GM12878 (cell line): ENCODE measurements around the gene GPR176. TPM values are rescaled to one million over a fixed set of nuclear protein-coding genes. Genes with fewer than 3 reads are reported as not detected.

Experiments used
- ATAC-seq: fragments of 200-7000 bp; cut with Tn5 transposase; 3 replicates; pipeline ENCODE4 v1.9.1; 2020; ENCODE audit warnings: mild to moderate bottlenecking, moderate library complexity
- BruUV-seq: library from RNA; stranded (reverse); fragments of 400-500 nt; replicated peaks from 2 replicates; lab custom pipeline; 2021; lab: Mats Ljungman, UMichigan
- CTCF ChIA-PET: fragments of 300-600 bp; sonication (Branson Sonifier 250); formaldehyde crosslinking; extraction: SDS; loops from one replicate; lab custom pipeline; 2021; ENCODE audit warnings: inconsistent platforms; lab: Yijun Ruan, JAX
- POLR2A ChIA-PET: fragments of 350-600 bp; formaldehyde crosslinking; extraction: SDS; loops from one replicate; lab custom pipeline; 2021; ENCODE audit warnings: inconsistent platforms; lab: Charles Lee
- RAD21 ChIA-PET: fragments of 300-600 bp; sonication (Branson Sonifier 250); formaldehyde crosslinking; loops from one replicate; lab custom pipeline; 2023; ENCODE audit warnings: antibody characterized with exemption; ENCODE audit not compliant: unreplicated experiment; lab: Charles Lee
- SMC1A ChIA-PET: fragments of 300-600 bp; sonication (Branson Sonifier 250); formaldehyde crosslinking; loops from one replicate; lab custom pipeline; 2023; ENCODE audit not compliant: unreplicated experiment, uncharacterized antibody; lab: Charles Lee
- DNase-seq: peaks from one replicate; pipeline ENCODE4 v3.0.0-alpha.2; 2011; ENCODE audit warnings: low read depth, low spot score
- FAIRE-seq: peaks from 3 replicates; lab custom pipeline; 2011; peaks lifted over from hg19 to GRCh38; lab: Jason Lieb, UNC
- H2AFZ ChIP-seq: 2 replicates; pipeline ENCODE4 v1.6.0; 2011; ENCODE audit warnings: low read depth, low read length, control low read depth; ENCODE audit not compliant: control insufficient read depth
- H3K27ac ChIP-seq: 2 replicates; pipeline ENCODE4 v1.5.1; 2011; ENCODE audit warnings: control low read depth; ENCODE audit not compliant: control insufficient read depth, insufficient read depth
- H3K27me3 ChIP-seq, 2 experiments: replicated peaks in 1 of 2; 2 replicates each; pipeline versions ENCODE4 v1.6.0 to v1.6.1; 2011; ENCODE audit warnings: low read length in 1 of 2; ENCODE audit not compliant: control insufficient read depth in 2 of 2, insufficient read depth in 2 of 2
- H3K36me3 ChIP-seq, 2 experiments: 2 replicates each; pipeline ENCODE4 v1.5.1; 2011; ENCODE audit warnings: low read length in 1 of 2; ENCODE audit not compliant: control insufficient read depth in 2 of 2, insufficient read depth in 2 of 2
- H3K4me1 ChIP-seq: 2 replicates; pipeline ENCODE4 v1.6.1; 2011; ENCODE audit warnings: mild to moderate bottlenecking, low read length, moderate library complexity, mixed read lengths; ENCODE audit not compliant: control insufficient read depth, insufficient read depth
- H3K4me2 ChIP-seq: 2 replicates; pipeline ENCODE4 v1.6.0; 2011; ENCODE audit warnings: control low read depth; ENCODE audit not compliant: control insufficient read depth, insufficient read depth
- H3K4me3 ChIP-seq: fragments of 200-600 bp; sonication (generic); 2 replicates; pipeline ENCODE4 v1.5.1; 2016
- H3K79me2 ChIP-seq: 2 replicates; pipeline ENCODE4 v1.6.0; 2011; ENCODE audit warnings: low read length; ENCODE audit not compliant: control insufficient read depth, insufficient read depth
- H3K9ac ChIP-seq: 2 replicates; pipeline ENCODE4 v1.8.0; 2011; ENCODE audit warnings: low read length, control low read depth, mixed read lengths; ENCODE audit not compliant: control insufficient read depth, insufficient read depth
- H3K9me3 ChIP-seq: replicated peaks from 3 replicates; pipeline ENCODE4 v1.5.1; 2011; ENCODE audit warnings: mild to moderate bottlenecking, low read length; ENCODE audit not compliant: control insufficient read depth, insufficient read depth
- H4K20me1 ChIP-seq: 2 replicates; pipeline ENCODE4 v1.6.0; 2011; ENCODE audit not compliant: control insufficient read depth, insufficient read depth
- BRCA1 ChIP-seq: IDR thresholded peaks from 2 replicates; pipeline ENCODE4 v1.6.1; 2011; ENCODE audit warnings: low read depth, low read length, improper control_type of control experiment
- EGR1 ChIP-seq, 2 experiments: IDR thresholded peaks; 1 replicate in 1 of 2; 2 replicates in 1 of 2; pipeline ENCODE4 v1.6.1; 2011 to 2012; ENCODE audit warnings: low read depth in 2 of 2, low read length in 2 of 2, borderline replicate concordance in 1 of 2, mild to moderate bottlenecking in 1 of 2, moderate library complexity in 1 of 2
- NR2C1 ChIP-seq: fragments of 450-650 bp; IDR thresholded peaks from 2 replicates; pipeline ENCODE4 v1.6.1; 2017; ENCODE audit warnings: antibody characterized with exemption, mild to moderate bottlenecking, moderate library complexity
- RAD51 ChIP-seq: fragments of 450-650 bp; IDR thresholded peaks from 2 replicates; pipeline ENCODE4 v1.6.1; 2016; ENCODE audit warnings: moderate library complexity, mild to moderate bottlenecking, inconsistent platforms
- RBBP5 ChIP-seq: fragments of 200-600 bp; sonication (generic); conservative IDR thresholded peaks from 2 replicates; pipeline ENCODE4 v1.6.1; 2016
- TARDBP ChIP-seq: IDR thresholded peaks from 2 replicates; pipeline ENCODE4 v1.6.1; 2016; ENCODE audit warnings: borderline replicate concordance
- YY1 ChIP-seq: IDR thresholded peaks from 2 replicates; pipeline ENCODE4 v1.6.1; 2011; ENCODE audit warnings: low read depth, mild to moderate bottlenecking, low read length
- WGBS: methylation state at CpG from one replicate; pipeline ENCODE4 v1.1.6; 2016; ENCODE audit warnings: low lambda C conversion rate; ENCODE audit not compliant: insufficient replicate concordance, insufficient coverage; ENCODE audit errors: missing lambda C conversion rate; 5-methylcytosine and 5-hydroxymethylcytosine counted together
- in situ Hi-C: fragments of 300-500 bp; cut with MboI; formaldehyde crosslinking; loops from 9 replicates; pipeline ENCODE4 v1.14.3; 2018; ENCODE audit warnings: mixed read lengths
- intact Hi-C: fragments of 100-400 bp; cut with micrococcal nuclease; formaldehyde crosslinking; loops from one replicate; pipeline ENCODE4 v1.14.2; 2022; ENCODE audit not compliant: unreplicated experiment
- polyA plus RNA-seq, 11 experiments: library from polyadenylated mRNA; depleted of rRNA in 4 of 11; unstranded in 6 of 11; stranded (reverse) in 5 of 11; fragments of >200 nt; fragmentation: Nextera tagmentation in 4 of 11; fragmentation: Illumina TruSeq in 1 of 11; extraction: Ambion mirVana in 4 of 11; extraction: Trizol in 1 of 11; gene quantifications; 1 replicate in 1 of 11; 2 replicates in 10 of 11; pipeline versions ENCODE4 v1.2.1 to v1.2.3, GENCODE V29; 2011 to 2016; ENCODE audit warnings: inconsistent platforms in 2 of 11, missing spikeins in 2 of 11, low read depth in 1 of 11
- total RNA-seq, 4 experiments: library from RNA; depleted of rRNA in 3 of 4; stranded (reverse); fragments of >200 nt in 3 of 4; fragmentation: Illumina TruSeq in 1 of 4; extraction: Trizol in 1 of 4; gene quantifications; 2 replicates each; pipeline versions ENCODE4 v1.2.1 to v1.2.3, GENCODE V29; 2013 to 2021
- TF ChIP-seq, protein P1 (sequence below): fragments of 450-650 bp; IDR thresholded peaks from 2 replicates; pipeline ENCODE4 v1.6.1; 2017; ENCODE audit warnings: mild to moderate bottlenecking
- TF ChIP-seq, protein P2 (sequence below): IDR thresholded peaks from 2 replicates; pipeline ENCODE4 v1.6.1; 2012; ENCODE audit warnings: low read depth, low read length, improper control_type of control experiment
- TF ChIP-seq, protein P3 (sequence below): fragments of 450-650 bp; IDR thresholded peaks from 2 replicates; pipeline ENCODE4 v1.6.1; 2017; ENCODE audit warnings: mild to moderate bottlenecking, moderate library complexity
- TF ChIP-seq, protein P4 (sequence below): IDR thresholded peaks from 2 replicates; pipeline ENCODE4 v1.6.1; 2011; ENCODE audit warnings: low read depth, low read length, improper control_type of control experiment, borderline replicate concordance

Gene GPR176
- total and polyA plus RNA-seq, 10 of the 15 experiments (the other 5 are each of a cell fraction or from before 2014, with no cell fraction given), result 0.02 to 0.33 (median 0.16) TPM; not detected in 4

DNA sequence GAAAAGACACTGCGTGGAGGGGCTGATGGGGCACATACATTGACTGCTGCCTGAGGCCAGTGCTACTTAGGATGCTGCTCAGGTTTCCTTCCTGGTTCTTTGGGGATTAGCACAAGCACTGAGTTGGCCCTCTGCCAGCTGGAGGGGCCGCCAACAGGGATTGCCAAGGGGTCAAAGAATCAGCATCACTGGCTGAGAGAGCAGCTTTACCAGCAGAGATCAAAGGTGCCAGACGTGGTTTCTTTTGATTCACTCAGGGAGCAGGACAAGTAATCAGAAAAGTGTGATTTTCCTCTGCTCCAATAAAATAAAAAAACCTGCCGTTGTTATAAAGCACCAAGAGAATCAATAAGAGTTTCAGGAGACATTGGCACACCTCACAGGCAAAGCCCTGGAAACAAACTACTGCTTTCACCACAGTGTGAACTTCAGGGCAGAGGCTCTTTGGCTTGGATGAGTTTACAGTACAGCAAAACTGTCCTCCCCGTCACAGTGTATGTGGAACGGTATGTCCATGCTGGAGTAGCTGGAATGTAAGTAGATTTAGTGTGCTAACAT lies 91.6 kb downstream of the GPR176 start:
- intact Hi-C loops (no loop called here), in situ Hi-C loops (no loop called here)
- Histone ChIP-seq H3K9ac (no peak overlapping the region), H3K4me3 (no peak overlapping the region), H3K4me2 (no peak overlapping the region), H3K79me2 (no peaks in the 10 kb centered on the region), H4K20me1 (no peaks in the 10 kb centered on the region), H3K27me3 (peaks cover 2% of the 10 kb centered on the region in 2 experiments; a peak in 3 of 4 replicates), H3K9me3 (no peaks in the 10 kb centered on the region), H2AFZ (no peak overlapping the region), H3K27ac (no peak overlapping the region), H3K36me3 (no peaks in the 10 kb centered on the region), H3K4me1 (no peaks in the 10 kb centered on the region)
- no TSS peak for BruUV-seq
- CTCF ChIA-PET, result interaction anchor here (1.2 kb wide), 1 partner anchor 72 kb away, joined by 4 read pairs; no protein-coding TSS in a partner anchor
- POLR2A ChIA-PET, result interaction anchor here (1.2 kb wide), 1 partner anchor 9 kb away, joined by 3 read pairs; no protein-coding TSS in a partner anchor
- FAIRE-seq (no peak), DNase-seq (no peak), ATAC-seq (no peak)
- WGBS, result 30% methylated on average over 6 of the region's 6 CpGs
- RAD21 ChIA-PET, result no interaction called here
- SMC1A ChIA-PET, result no interaction called here
- TF ChIP-seq RAD51, result no peak
- no peak for TF ChIP-seq RBBP5
- TF ChIP-seq EGR1 (IDR thresholded peaks at IDR 0.05; ENCODE audit: borderline replicate concordance in 1 of 2, low read depth in 2 of 2, low read length in 2 of 2), result no peak
- no peak for TF ChIP-seq YY1
- TF ChIP-seq, protein P1, sequence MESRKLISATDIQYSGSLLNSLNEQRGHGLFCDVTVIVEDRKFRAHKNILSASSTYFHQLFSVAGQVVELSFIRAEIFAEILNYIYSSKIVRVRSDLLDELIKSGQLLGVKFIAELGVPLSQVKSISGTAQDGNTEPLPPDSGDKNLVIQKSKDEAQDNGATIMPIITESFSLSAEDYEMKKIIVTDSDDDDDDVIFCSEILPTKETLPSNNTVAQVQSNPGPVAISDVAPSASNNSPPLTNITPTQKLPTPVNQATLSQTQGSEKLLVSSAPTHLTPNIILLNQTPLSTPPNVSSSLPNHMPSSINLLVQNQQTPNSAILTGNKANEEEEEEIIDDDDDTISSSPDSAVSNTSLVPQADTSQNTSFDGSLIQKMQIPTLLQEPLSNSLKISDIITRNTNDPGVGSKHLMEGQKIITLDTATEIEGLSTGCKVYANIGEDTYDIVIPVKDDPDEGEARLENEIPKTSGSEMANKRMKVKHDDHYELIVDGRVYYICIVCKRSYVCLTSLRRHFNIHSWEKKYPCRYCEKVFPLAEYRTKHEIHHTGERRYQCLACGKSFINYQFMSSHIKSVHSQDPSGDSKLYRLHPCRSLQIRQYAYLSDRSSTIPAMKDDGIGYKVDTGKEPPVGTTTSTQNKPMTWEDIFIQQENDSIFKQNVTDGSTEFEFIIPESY, result no peak
- TF ChIP-seq BRCA1, result no peak
- TF ChIP-seq, protein P2, sequence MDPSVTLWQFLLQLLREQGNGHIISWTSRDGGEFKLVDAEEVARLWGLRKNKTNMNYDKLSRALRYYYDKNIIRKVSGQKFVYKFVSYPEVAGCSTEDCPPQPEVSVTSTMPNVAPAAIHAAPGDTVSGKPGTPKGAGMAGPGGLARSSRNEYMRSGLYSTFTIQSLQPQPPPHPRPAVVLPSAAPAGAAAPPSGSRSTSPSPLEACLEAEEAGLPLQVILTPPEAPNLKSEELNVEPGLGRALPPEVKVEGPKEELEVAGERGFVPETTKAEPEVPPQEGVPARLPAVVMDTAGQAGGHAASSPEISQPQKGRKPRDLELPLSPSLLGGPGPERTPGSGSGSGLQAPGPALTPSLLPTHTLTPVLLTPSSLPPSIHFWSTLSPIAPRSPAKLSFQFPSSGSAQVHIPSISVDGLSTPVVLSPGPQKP, result no peak
- no peak for TF ChIP-seq TARDBP
- TF ChIP-seq NR2C1, result no peak
- TF ChIP-seq, protein P3, sequence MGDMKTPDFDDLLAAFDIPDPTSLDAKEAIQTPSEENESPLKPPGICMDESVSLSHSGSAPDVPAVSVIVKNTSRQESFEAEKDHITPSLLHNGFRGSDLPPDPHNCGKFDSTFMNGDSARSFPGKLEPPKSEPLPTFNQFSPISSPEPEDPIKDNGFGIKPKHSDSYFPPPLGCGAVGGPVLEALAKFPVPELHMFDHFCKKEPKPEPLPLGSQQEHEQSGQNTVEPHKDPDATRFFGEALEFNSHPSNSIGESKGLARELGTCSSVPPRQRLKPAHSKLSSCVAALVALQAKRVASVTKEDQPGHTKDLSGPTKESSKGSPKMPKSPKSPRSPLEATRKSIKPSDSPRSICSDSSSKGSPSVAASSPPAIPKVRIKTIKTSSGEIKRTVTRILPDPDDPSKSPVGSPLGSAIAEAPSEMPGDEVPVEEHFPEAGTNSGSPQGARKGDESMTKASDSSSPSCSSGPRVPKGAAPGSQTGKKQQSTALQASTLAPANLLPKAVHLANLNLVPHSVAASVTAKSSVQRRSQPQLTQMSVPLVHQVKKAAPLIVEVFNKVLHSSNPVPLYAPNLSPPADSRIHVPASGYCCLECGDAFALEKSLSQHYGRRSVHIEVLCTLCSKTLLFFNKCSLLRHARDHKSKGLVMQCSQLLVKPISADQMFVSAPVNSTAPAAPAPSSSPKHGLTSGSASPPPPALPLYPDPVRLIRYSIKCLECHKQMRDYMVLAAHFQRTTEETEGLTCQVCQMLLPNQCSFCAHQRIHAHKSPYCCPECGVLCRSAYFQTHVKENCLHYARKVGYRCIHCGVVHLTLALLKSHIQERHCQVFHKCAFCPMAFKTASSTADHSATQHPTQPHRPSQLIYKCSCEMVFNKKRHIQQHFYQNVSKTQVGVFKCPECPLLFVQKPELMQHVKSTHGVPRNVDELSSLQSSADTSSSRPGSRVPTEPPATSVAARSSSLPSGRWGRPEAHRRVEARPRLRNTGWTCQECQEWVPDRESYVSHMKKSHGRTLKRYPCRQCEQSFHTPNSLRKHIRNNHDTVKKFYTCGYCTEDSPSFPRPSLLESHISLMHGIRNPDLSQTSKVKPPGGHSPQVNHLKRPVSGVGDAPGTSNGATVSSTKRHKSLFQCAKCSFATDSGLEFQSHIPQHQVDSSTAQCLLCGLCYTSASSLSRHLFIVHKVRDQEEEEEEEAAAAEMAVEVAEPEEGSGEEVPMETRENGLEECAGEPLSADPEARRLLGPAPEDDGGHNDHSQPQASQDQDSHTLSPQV, result no peak
- TF ChIP-seq, protein P4, sequence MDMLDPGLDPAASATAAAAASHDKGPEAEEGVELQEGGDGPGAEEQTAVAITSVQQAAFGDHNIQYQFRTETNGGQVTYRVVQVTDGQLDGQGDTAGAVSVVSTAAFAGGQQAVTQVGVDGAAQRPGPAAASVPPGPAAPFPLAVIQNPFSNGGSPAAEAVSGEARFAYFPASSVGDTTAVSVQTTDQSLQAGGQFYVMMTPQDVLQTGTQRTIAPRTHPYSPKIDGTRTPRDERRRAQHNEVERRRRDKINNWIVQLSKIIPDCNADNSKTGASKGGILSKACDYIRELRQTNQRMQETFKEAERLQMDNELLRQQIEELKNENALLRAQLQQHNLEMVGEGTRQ, result no peak
